HG02763 (cell line): ENCODE results near the gene TNK2.

Experiments used
- ATAC-seq: cut with Tn5 transposase; IDR thresholded peaks from one replicate; pipeline ENCODE4 v1.9.1; 2021; ENCODE audit warnings: mild to moderate bottlenecking, moderate library complexity; ENCODE audit not compliant: unreplicated experiment

The TNK2 gene

GRCh38 chr3:195854628-195855294 is 53.6 kb downstream of the TNK2 start:
- ATAC-seq = no peak

DNA sequence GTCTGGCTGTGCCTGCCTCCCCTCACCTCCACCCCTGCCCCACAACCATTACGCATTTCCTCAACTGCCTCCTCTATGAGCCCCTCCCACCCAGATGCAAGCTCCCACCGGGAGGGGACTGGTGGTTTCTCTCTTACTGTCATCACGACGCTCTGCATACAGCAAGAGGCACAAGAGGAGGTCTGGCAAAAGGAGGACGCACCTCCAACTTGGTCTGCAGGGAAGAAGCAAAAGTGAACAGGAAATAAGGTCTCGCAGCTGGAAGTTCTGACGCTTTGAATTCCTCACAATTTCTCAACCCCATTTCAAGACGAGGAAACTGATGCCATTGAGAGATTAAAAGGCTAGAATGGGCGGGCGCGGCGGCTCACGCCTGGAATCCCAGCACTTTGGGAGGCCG is 54.4 kb downstream of the TNK2 start:
- no peak for ATAC-seq

- no peak for ATAC-seq
Observed at GRCh38 chr3:195853036-195853435, 55.3 kb downstream of the TNK2 start.

DNA sequence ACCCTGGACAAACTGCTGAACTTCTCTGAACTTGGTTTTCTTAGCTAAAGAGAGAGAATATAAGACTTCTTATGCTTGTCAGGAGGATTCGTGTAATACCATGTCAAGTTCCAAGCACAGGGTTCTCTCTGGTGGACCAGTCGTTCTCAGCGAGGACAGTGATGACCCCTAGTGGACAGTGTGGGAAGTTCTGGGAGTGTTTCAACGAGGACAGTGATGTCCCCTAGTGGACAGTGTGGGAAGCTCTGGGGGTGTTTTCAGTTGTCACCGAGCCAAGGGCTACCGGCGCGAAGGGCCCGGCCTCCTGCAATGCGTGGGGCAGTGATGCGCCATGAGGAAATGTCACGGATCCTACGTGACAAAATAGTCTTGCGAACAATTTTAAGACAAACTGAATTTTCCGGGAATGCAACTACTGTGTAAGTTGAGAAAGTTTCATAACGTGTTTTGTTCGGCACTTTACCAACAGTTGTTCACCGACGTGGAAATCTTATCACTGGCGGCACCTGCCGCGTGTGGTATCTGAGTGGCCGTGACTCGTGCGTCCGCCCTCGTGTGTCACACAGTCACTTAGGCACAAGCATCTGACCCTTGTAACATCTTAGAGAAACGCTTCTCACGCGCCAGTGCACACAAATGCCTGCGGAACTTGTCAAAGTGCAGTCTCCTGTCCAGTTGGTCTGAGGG is 57.4 kb downstream of the TNK2 start:
- ATAC-seq = peak; percentile 75

DNA sequence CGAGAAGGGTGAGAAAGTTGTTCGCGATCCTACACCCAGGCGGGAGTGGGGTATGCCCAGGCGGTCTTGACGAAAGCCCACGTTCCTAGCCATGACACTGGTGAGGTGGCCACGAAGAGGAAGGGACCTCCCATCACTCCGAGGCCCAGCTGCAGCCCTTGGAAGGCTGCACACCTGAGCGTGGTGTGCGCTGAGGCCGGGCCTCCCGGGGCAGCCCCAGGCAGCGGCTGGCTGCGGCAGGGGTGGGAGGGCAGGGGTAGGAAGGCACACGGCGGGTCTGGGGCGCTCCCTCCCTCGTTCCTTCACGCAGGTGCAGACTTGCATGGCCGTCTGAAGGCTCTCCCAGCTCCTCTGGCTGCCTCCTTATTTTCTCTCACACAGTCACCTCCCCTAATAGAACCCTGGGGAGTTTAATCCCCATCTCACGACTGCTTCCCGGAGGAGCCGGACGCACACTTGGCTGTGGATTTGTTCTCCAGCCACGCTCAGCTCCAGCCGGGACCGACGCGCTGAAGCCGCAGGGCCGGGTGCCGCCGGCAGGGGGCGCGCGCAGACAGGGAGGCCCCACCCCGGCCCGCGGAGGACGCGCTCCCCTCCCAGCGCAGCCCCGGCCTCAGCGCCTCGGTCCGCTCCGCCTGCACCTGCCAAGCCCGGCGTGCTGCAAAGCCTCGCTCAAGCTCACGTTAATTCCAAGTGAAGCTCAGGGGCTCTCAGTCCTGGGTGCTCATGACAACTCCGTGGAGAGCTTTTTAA is 58.9 kb downstream of the TNK2 start:
- ATAC-seq = no peak

- ATAC-seq = no peak
Observed at GRCh38 chr3:195847055-195847950, 61.0 kb downstream of the TNK2 start.

DNA sequence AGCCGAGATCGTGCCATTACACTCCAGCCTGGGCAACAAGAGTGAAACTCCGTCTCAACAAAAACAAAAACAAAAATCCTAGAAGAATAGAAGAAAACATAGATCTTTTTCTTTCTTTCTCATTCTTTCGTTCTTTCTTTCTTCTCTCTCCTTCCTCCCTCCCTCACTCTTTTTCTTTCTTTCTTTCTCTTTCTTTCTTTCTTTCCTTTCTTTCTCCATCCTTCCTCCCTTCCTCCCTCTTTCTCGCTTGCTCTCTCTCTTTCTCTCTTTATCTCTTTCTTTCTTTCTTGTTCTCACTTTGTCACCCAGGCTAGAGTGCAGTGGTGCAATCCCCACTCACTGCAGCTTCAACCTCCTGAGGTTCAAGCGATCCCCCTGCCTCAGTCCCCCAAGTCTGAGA is 62.9 kb downstream of the TNK2 start:
- ATAC-seq = no peak

GRCh38 chr3:195844671-195845218 is 63.6 kb downstream of the TNK2 start:
- ATAC-seq = no peak

- ATAC-seq = no peak
Observed at GRCh38 chr3:195839260-195840010, 68.9 kb downstream of the TNK2 start.

GRCh38 chr3:195838714-195839113 is 69.6 kb downstream of the TNK2 start:
- ATAC-seq = no peak

DNA sequence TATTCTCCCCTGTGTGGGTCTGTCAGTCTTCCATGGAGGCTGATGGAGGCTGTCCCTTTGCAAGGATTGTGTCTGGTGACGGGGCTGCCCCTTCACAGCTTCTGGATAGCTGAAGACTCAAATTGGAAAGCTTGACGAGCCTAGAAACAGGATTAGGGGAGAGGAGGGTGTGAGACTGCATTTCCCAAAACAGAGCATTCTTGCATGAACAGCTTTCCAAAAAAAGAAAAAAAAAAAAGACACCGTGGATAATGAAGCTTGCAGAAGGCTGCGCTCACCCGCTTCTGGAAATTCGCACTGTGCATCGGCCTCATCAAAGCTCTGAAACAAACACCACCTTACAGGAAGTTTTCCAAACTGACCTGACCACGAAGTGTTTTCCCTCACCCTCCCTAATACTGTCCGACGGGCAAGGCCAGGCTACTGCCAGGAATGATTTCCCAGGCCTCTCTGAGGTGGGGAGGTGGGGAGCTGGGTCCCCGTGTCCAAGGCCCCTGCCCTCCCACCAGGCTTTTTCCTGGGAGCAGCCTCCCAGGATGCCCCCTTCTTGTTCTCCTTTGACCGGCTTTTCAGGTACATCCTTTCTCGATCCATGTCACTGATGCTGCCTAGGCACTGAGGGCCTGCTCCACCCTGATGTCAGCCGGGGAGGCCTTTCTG is 71.7 kb downstream of the TNK2 start:
- no peak for ATAC-seq

GRCh38 chr3:195835791-195836190 is 72.6 kb downstream of the TNK2 start:
- no peak for ATAC-seq

DNA sequence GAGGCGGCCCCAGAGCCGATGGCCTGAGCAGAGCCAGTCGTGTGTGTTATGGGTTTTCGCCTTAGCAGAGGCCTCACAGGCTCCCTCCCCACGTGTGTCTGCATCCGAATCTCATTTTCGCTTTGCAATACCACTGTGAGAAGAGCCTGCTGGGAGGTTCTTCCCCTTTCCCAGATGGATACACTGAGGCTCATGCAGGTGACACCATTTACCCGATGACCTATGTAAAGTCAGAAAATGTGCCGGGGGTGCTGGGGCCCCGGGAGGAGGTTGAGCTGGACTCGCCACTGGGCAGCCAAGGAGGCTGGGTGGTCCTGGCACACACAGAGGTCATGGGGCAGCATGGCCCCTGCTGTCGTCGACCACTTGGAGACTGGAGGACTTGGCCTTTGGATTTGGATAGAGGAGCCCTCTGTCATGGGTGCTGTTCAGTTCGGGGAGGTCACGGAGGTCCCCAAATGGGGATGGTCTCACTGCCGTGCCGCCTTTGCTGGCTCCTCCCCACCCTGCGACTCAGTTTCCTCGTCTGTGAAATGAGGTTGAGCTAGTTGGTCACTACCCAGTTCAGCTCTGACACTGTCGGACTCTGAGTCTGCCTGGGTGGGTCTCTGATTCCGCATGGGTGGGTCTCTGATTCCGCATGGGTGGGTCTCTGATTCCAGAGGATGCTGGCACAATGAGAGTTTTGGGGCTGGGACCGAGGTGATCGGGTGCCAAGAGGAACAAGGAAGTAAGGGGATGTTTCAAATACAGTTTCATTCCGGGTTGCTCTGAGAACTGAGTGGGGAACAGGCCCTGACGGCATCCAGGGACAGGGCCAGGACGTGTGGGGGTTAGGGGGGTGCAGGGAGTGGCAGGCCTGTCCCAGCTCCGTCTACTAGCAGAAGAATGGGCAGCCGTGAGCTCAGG is 73.4 kb downstream of the TNK2 start:
- ATAC-seq = no peak

DNA sequence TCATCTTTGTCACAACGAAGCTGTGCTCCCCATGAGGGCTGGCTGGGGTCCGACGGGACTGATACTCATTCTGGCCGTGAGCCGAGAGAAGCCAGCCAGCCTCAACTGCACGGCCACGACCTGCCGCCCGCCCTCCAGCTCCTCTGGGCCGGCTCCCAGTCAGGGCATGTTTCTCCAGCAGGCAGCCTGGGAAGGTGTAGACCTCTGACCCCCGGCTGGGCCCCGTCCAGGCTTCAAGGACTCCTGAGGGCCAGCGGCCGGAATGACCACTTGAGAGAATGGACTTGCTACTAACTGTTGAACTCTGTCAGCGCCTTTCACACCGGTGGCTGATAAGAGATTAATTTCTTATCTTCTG is 78.5 kb downstream of the TNK2 start:
- no peak for ATAC-seq

- no peak for ATAC-seq
Observed at GRCh38 chr3:195828762-195829161, 79.6 kb downstream of the TNK2 start.

- no peak for ATAC-seq
Observed at GRCh38 chr3:195825857-195826804, 82.2 kb downstream of the TNK2 start.

DNA sequence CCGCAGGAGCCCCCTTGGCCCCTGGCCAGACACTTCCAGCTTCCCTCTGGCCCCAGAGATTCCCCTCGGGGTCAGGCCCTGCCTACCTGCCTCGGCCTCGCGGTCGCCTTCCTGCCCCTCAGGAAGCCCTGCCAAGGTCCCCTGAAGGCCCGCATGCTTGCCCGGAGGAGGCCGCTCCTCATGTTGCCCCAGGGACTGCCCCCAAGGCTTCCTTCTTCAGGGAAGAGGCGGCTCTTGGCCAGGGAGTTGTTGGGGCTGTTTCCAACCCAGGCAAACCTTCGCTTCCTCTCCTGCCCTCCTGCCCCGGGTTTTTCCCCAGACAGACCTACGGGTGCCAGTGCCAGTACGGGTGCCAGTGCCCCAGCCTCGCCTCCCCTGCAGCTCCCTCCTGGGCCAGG is 83.2 kb downstream of the TNK2 start:
- no peak for ATAC-seq
